Measurements from ENCODE around the gene NUDCD3. TPM values are rescaled to one million over a fixed set of nuclear protein-coding genes. Genes with fewer than 3 reads are reported as not detected.

The NUDCD3 gene
- total RNA-seq, 1 experiment from 2014 or later: 94.6 TPM

- intact Hi-C loops (cut with micrococcal nuclease): no loop called here
- ATAC-seq (no peak), DNase-seq (ENCODE audit: low read depth, low spot score) (no peak)
- POLR2A ChIA-PET: no interaction called here
- Histone ChIP-seq H3K36me3 (ENCODE audit: control insufficient read depth in 1 of 2, insufficient read depth in 2 of 2, low read length in 2 of 2) (peaks cover 4 to 8% of the 10 kb centered on the region in 2 experiments; a peak in 1 of 4 replicates), H4K20me1 (ENCODE audit: insufficient read depth) (no peaks in the 10 kb centered on the region), H3K9me2 (ENCODE audit: insufficient read depth) (no peaks in the 10 kb centered on the region), H3K9ac (ENCODE audit: low read length) (no peak overlapping the region), H3K9me3 (ENCODE audit: control insufficient read depth in 1 of 2, insufficient read depth in 1 of 2, low read depth in 1 of 2, low read length in 2 of 2) (no peaks in the 10 kb centered on the region), H3K4me1 (ENCODE audit: control insufficient read depth in 1 of 2, insufficient read depth in 2 of 2, low read length in 2 of 2) (peaks cover 0 to under 1% of the 10 kb centered on the region in 2 experiments; a peak in 1 of 4 replicates), H2AFZ (ENCODE audit: low read depth, low read length, poor library complexity, severe bottlenecking) (no peak overlapping the region), H3K4me2 (ENCODE audit: low read length) (no peak overlapping the region), H3K4me3 (replicated peaks in 1 of 2; ENCODE audit: low read depth in 1 of 2, low read length in 2 of 2) (no peak overlapping the region), H3K27ac (ENCODE audit: low read depth, low read length) (no peak overlapping the region), H3K27me3 (ENCODE audit: insufficient read depth, low read length) (no peaks in the 10 kb centered on the region), H3K79me2 (ENCODE audit: insufficient read depth, low read length) (no peaks in the 10 kb centered on the region)
- no TSS peak for BruUV-seq (replicated peaks)
- RAD21 ChIA-PET (ENCODE audit: low non-redundant PET in 1 of 2, low total read pairs in 2 of 2, uncharacterized antibody in 2 of 2, unreplicated experiment in 2 of 2): no interaction called here
- no peak for TF ChIP-seq EZH2phosphoT487 (IDR thresholded peaks at IDR 0.05; ENCODE audit: borderline replicate concordance)
- CTCF ChIA-PET: no interaction called here
Measured at GRCh38 chr7:44384586-44385433, 105.6 kb downstream of the NUDCD3 start.

- no peak overlapping the region for H3K27ac ChIP-seq (ENCODE audit: low read depth, low read length)
- H3K9ac ChIP-seq (ENCODE audit: low read length): no peak overlapping the region
- CTCF ChIA-PET: no interaction called here
- no peak overlapping the region for H3K4me3 ChIP-seq (replicated peaks in 1 of 2; ENCODE audit: low read depth in 1 of 2, low read length in 2 of 2)
- peaks cover 0 to 12% of the 10 kb centered on the region in 2 experiments; a peak in 1 of 4 replicates for H3K4me1 ChIP-seq (ENCODE audit: control insufficient read depth in 1 of 2, insufficient read depth in 2 of 2, low read length in 2 of 2)
- no peak for TF ChIP-seq EGR1 (IDR thresholded peaks at IDR 0.05; ENCODE audit: low read depth)
- TF ChIP-seq FOSL1 (IDR thresholded peaks at IDR 0.05; ENCODE audit: low read depth): no peak
- no peak for TF ChIP-seq TCF7L2 (IDR thresholded peaks at IDR 0.05; ENCODE audit: borderline replicate concordance, extremely low read depth, insufficient read depth, insufficient read length)
- POLR2A ChIA-PET: no interaction called here
- ATAC-seq: no peak
- no peaks in the 10 kb centered on the region for H3K79me2 ChIP-seq (ENCODE audit: insufficient read depth, low read length)
- no peak for DNase-seq (ENCODE audit: low read depth, low spot score)
- H3K36me3 ChIP-seq (ENCODE audit: control insufficient read depth in 1 of 2, insufficient read depth in 2 of 2, low read length in 2 of 2): peaks cover 4 to 8% of the 10 kb centered on the region in 2 experiments; a peak in 1 of 4 replicates
- no TSS peak for BruUV-seq (replicated peaks)
- no peaks in the 10 kb centered on the region for H3K9me2 ChIP-seq (ENCODE audit: insufficient read depth)
- intact Hi-C loops (cut with micrococcal nuclease): no loop called here
- RAD21 ChIA-PET (ENCODE audit: low non-redundant PET in 1 of 2, low total read pairs in 2 of 2, uncharacterized antibody in 2 of 2, unreplicated experiment in 2 of 2): no interaction called here
- no peaks in the 10 kb centered on the region for H4K20me1 ChIP-seq (ENCODE audit: insufficient read depth)
- H3K9me3 ChIP-seq (ENCODE audit: control insufficient read depth in 1 of 2, insufficient read depth in 1 of 2, low read depth in 1 of 2, low read length in 2 of 2): no peaks in the 10 kb centered on the region
- H3K4me2 ChIP-seq (ENCODE audit: low read length): no peak overlapping the region
- H3K27me3 ChIP-seq (ENCODE audit: insufficient read depth, low read length): no peaks in the 10 kb centered on the region
- H2AFZ ChIP-seq (ENCODE audit: low read depth, low read length, poor library complexity, severe bottlenecking): no peak overlapping the region
Measured at GRCh38 chr7:44383566-44383965, 106.9 kb downstream of the NUDCD3 start.
